CD14-positive monocyte (primary cell): ENCODE results near the gene ZSCAN2. TPM values are rescaled to one million over a fixed set of nuclear protein-coding genes. Genes with fewer than 3 reads are reported as not detected.

Experiments used
- DNase-seq, 3 donors: peaks; one replicate each; pipeline ENCODE4 v3.0.0-alpha.2; 2011 to 2022
- H2AFZ ChIP-seq: 2 replicates; pipeline ENCODE4 v1.6.0; 2012; ENCODE audit warnings: mild to moderate bottlenecking, low read depth, low read length, inconsistent platforms; ENCODE audit not compliant: insufficient read depth, poor library complexity, severe bottlenecking
- H3K27ac ChIP-seq, 2 donors: 1 replicate in 1 of 2; 2 replicates in 1 of 2; pipeline ENCODE4 v1.5.1; 2012 to 2013; ENCODE audit warnings: low read length in 2 of 2, control low read depth in 1 of 2, inconsistent platforms in 1 of 2, low read depth in 1 of 2, mild to moderate bottlenecking in 1 of 2
- H3K27me3 ChIP-seq, 2 donors: one replicate each; pipeline versions ENCODE4 v1.6.0 to v1.6.1; 2011 to 2013; ENCODE audit warnings: low read length in 2 of 2; ENCODE audit not compliant: control insufficient read depth in 2 of 2, insufficient read depth in 2 of 2
- H3K36me3 ChIP-seq, 2 donors: replicated peaks in 1 of 2; 1 replicate in 1 of 2; 2 replicates in 1 of 2; pipeline versions ENCODE4 v1.5.1 to v1.6.1; 2012 to 2013; ENCODE audit warnings: low read length in 2 of 2, control low read depth in 1 of 2, inconsistent platforms in 1 of 2, mild to moderate bottlenecking in 1 of 2; ENCODE audit not compliant: insufficient read depth in 2 of 2, control insufficient read depth in 1 of 2
- H3K4me1 ChIP-seq, 2 donors: 1 replicate in 1 of 2; 2 replicates in 1 of 2; pipeline versions ENCODE4 v1.5.1 to v1.6.1; 2012 to 2013; ENCODE audit warnings: low read length in 2 of 2, control low read depth in 1 of 2, inconsistent platforms in 1 of 2, mild to moderate bottlenecking in 1 of 2, moderate library complexity in 1 of 2; ENCODE audit not compliant: insufficient read depth in 2 of 2, control insufficient read depth in 1 of 2
- H3K4me2 ChIP-seq: replicated peaks from 2 replicates; pipeline ENCODE3; 2012; ENCODE audit warnings: low read length, moderate library complexity, mild to moderate bottlenecking; ENCODE audit not compliant: poor library complexity, severe bottlenecking; ENCODE audit errors: extremely low read depth
- H3K4me3 ChIP-seq, 3 experiments: fragments of 200-600 bp in 1 of 3; sonication (generic) in 1 of 3; replicated peaks in 1 of 3; 1 replicate in 2 of 3; 2 replicates in 1 of 3; pipeline ENCODE4 v1.5.1; 2011 to 2013; ENCODE audit warnings: low read length in 3 of 3, mild to moderate bottlenecking in 3 of 3, control low read depth in 2 of 3, low read depth in 2 of 3, inconsistent platforms in 1 of 3, moderate library complexity in 1 of 3
- H3K79me2 ChIP-seq: 2 replicates; pipeline ENCODE4 v1.6.0; 2012; ENCODE audit warnings: mild to moderate bottlenecking, control low read depth, inconsistent platforms, low read length, moderate library complexity; ENCODE audit not compliant: insufficient read depth
- H3K9ac ChIP-seq: 2 replicates; pipeline ENCODE4 v1.6.0; 2017; ENCODE audit warnings: low read length, mild to moderate bottlenecking; ENCODE audit not compliant: insufficient read depth, poor library complexity, severe bottlenecking
- H3K9me3 ChIP-seq, 2 donors: replicated peaks in 1 of 2; 1 replicate in 1 of 2; 2 replicates in 1 of 2; pipeline versions ENCODE4 v1.5.1 to v1.6.1; 2012 to 2013; ENCODE audit warnings: low read length in 2 of 2, control low read depth in 1 of 2; ENCODE audit not compliant: control insufficient read depth in 1 of 2, insufficient read depth in 1 of 2
- H4K20me1 ChIP-seq: 2 replicates; pipeline ENCODE4 v1.6.0; 2012; ENCODE audit warnings: mild to moderate bottlenecking, low read length, control low read depth, moderate library complexity; ENCODE audit not compliant: insufficient read depth
- H3K27ac Mint-ChIP-seq, 7 donors: one replicate each; pipeline ENCODE4 v1.8.0; 2020; ENCODE audit warnings: mild to moderate bottlenecking in 7 of 7, mixed read lengths in 7 of 7, moderate library complexity in 6 of 7, inconsistent platforms in 2 of 7
- H3K27me3 Mint-ChIP-seq, 3 donors: one replicate each; pipeline ENCODE4 v1.8.0; 2021 to 2022; ENCODE audit warnings: low read depth in 3 of 3, mild to moderate bottlenecking in 3 of 3, mixed read lengths in 3 of 3, moderate library complexity in 3 of 3, inconsistent platforms in 1 of 3
- H3K36me3 Mint-ChIP-seq, 2 donors: one replicate each; pipeline ENCODE4 v1.8.0; 2020; ENCODE audit warnings: mixed read lengths in 2 of 2, inconsistent platforms in 1 of 2, mild to moderate bottlenecking in 1 of 2
- H3K4me1 Mint-ChIP-seq: one replicate; pipeline ENCODE4 v1.8.0; 2020; ENCODE audit warnings: mild to moderate bottlenecking, mixed read lengths
- H3K4me3 Mint-ChIP-seq, 2 donors: one replicate each; pipeline ENCODE4 v1.8.0; 2020; ENCODE audit warnings: mild to moderate bottlenecking in 2 of 2, mixed read lengths in 2 of 2, moderate library complexity in 1 of 2
- H3K9me3 Mint-ChIP-seq, 7 donors: one replicate each; pipeline ENCODE4 v1.8.0; 2020 to 2022; ENCODE audit warnings: mixed read lengths in 7 of 7, mild to moderate bottlenecking in 6 of 7, moderate library complexity in 6 of 7, inconsistent platforms in 2 of 7
- WGBS: methylation state at CpG from one replicate; pipeline ENCODE4 v1.1.5; 2013; ENCODE audit warnings: missing lambda C conversion rate; ENCODE audit not compliant: insufficient coverage; 5-methylcytosine and 5-hydroxymethylcytosine counted together
- intact Hi-C, 2 donors: fragments of 100-400 bp; cut with micrococcal nuclease; formaldehyde crosslinking; loops; one replicate each; pipeline versions ENCODE4 v1.15.0 to v1.15.1; 2023
- polyA plus RNA-seq, 3 donors: library from polyadenylated mRNA; depleted of rRNA in 1 of 3; unstranded in 2 of 3; stranded (reverse) in 1 of 3; fragments of 300-500 nt in 2 of 3; fragments of >200 nt in 1 of 3; fragmentation: Illumina TruSeq in 2 of 3; gene quantifications; 1 replicate in 2 of 3; 2 replicates in 1 of 3; pipeline ENCODE4 v1.2.3, GENCODE V29; 2012 to 2021
- TF ChIP-seq, protein P1 (sequence below): fragments of 200-600 bp; IDR thresholded peaks from one replicate; pipeline ENCODE4 v1.8.0; 2022; ENCODE audit warnings: antibody characterized with exemption, mild to moderate bottlenecking

The ZSCAN2 gene
- polyA plus RNA-seq, 3 donors = 1.7 to 6.1 (median 3.4) TPM

DNA sequence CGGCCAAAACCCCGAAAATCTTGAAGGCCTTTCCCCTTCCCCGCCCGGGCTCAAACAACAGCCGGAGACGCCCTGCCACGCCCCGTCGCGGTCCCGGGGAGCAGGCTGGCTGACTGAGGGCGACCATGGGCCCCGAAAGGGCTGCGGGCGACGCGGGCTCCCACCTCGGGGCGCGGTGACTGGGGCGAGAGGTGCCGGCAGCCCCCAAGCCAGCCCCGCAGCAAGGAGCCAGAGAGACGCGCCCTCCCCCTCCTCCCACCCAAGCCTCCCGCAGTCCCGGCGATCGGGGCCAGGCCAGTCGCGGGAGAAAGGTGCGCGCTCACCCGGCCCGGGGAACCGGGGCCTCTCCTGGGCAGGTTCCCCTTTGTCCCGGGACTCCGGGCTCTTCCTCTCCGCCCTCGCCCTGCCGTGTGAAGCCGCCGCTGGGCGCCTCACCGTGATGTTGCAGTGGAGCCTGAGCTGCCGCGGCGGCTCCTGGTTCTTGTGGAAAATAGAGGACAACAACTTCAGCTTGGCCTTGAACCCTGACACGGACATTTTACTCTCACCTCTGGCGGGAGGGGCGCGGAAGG, 30.6 kb upstream of the ZSCAN2 start:
- no peaks in the 10 kb centered on the region for H3K9me3 ChIP-seq
- Mint-ChIP-seq H3K36me3 (no peaks in the 10 kb centered on the region), H3K4me3 (peak overlapping the region; percentile 86 to 90), H3K27me3 (peaks cover 0 to 3% (median 2%) of the 10 kb centered on the region in 3 donors), H3K27ac (peak overlapping the region in 3 of 7 donors; percentile 3 to 64 (median 62)), H3K4me1 (peaks cover 13% of the 10 kb centered on the region), H3K9me3 (no peaks in the 10 kb centered on the region)
- peak; percentile 25 to 40 (median 34) for DNase-seq
- H3K4me3 ChIP-seq = peak overlapping the region; percentile 44 to 81 (median 68)
- TF ChIP-seq, protein P1, sequence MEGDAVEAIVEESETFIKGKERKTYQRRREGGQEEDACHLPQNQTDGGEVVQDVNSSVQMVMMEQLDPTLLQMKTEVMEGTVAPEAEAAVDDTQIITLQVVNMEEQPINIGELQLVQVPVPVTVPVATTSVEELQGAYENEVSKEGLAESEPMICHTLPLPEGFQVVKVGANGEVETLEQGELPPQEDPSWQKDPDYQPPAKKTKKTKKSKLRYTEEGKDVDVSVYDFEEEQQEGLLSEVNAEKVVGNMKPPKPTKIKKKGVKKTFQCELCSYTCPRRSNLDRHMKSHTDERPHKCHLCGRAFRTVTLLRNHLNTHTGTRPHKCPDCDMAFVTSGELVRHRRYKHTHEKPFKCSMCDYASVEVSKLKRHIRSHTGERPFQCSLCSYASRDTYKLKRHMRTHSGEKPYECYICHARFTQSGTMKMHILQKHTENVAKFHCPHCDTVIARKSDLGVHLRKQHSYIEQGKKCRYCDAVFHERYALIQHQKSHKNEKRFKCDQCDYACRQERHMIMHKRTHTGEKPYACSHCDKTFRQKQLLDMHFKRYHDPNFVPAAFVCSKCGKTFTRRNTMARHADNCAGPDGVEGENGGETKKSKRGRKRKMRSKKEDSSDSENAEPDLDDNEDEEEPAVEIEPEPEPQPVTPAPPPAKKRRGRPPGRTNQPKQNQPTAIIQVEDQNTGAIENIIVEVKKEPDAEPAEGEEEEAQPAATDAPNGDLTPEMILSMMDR = no peak
- peak overlapping the region; percentile 94 for H2AFZ ChIP-seq
- intact Hi-C loops = no loop called here
- H3K79me2 ChIP-seq = no peaks in the 10 kb centered on the region
- H3K27ac ChIP-seq = peak overlapping the region; percentile 42 to 70
- peak overlapping the region; percentile 79 for H3K9ac ChIP-seq
- H3K4me2 ChIP-seq = peak overlapping the region; percentile 78
- H3K4me1 ChIP-seq = peaks cover 5 to 10% of the 10 kb centered on the region in 2 donors
- H3K36me3 ChIP-seq = no peaks in the 10 kb centered on the region
- H4K20me1 ChIP-seq = no peaks in the 10 kb centered on the region
- no peaks in the 10 kb centered on the region for H3K27me3 ChIP-seq
- WGBS = 0% methylated on average over 38 of the region's 52 CpGs

DNA sequence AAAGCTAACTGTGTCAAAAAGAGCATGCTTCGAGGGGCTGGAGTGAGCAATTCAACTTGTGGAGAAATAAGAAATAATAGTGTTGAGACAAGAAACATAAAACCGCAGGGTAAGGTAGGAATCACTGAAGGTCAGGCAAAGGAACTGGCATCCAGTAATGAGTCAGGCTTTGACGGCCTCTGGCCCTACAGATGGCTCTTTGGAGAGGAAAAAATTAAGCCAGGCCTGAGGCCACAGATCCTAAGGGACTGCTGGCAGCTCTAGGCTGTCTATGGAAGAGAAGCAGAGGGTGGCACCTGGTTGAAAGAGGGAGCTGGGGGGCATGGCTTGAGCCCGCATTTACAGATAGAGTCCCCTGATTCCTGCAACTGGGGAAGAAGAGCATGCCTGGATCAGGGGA, 28.6 kb upstream of the ZSCAN2 start:
- Mint-ChIP-seq H3K4me3 (peak overlapping the region in 1 of 2 donors; percentile 4), H3K9me3 (peaks cover 0 to 1% (median 0%) of the 10 kb centered on the region in 7 donors), H3K4me1 (peaks cover 13% of the 10 kb centered on the region), H3K27me3 (peaks cover 0 to 5% (median 2%) of the 10 kb centered on the region in 3 donors), H3K36me3 (no peaks in the 10 kb centered on the region), H3K27ac (peak overlapping the region in 1 of 7 donors; percentile 43)
- Histone ChIP-seq H3K9ac (no peak overlapping the region), H3K4me1 (peaks cover 5 to 10% of the 10 kb centered on the region in 2 donors), H3K27ac (no peak overlapping the region), H3K36me3 (no peaks in the 10 kb centered on the region), H3K4me2 (no peak overlapping the region), H3K4me3 (no peak overlapping the region), H3K9me3 (no peaks in the 10 kb centered on the region), H2AFZ (no peak overlapping the region), H3K27me3 (no peaks in the 10 kb centered on the region), H4K20me1 (no peaks in the 10 kb centered on the region), H3K79me2 (no peaks in the 10 kb centered on the region)
- intact Hi-C loops = no loop called here
- WGBS = 97% methylated on average over 3 of the region's 4 CpGs
- TF ChIP-seq, protein P1 = no peak
- DNase-seq = no peak
